Ishikawa (cell line): ENCODE measurements around the gene KCNC1.

ENCODE experiments used
- CEBPB ChIP-seq: IDR thresholded peaks from 2 replicates; pipeline ENCODE4 v1.6.1; 2012
- CREB1 ChIP-seq: IDR thresholded peaks from 2 replicates; pipeline ENCODE4 v1.6.1; 2012; ENCODE audit warnings: low read depth
- EP300 ChIP-seq: IDR thresholded peaks from 2 replicates; pipeline ENCODE4 v1.6.1; 2012; ENCODE audit warnings: borderline replicate concordance
- FOXM1 ChIP-seq: IDR thresholded peaks from 2 replicates; pipeline ENCODE4 v1.6.1; 2012; ENCODE audit warnings: low read depth, borderline replicate concordance
- NFIC ChIP-seq: IDR thresholded peaks from 2 replicates; pipeline ENCODE4 v1.6.1; 2012
- RAD21 ChIP-seq: IDR thresholded peaks from 2 replicates; pipeline ENCODE4 v1.6.1; 2012; ENCODE audit warnings: low read depth
- REST ChIP-seq: IDR thresholded peaks from 2 replicates; pipeline ENCODE4 v1.6.1; 2012; ENCODE audit warnings: low read depth, mild to moderate bottlenecking
- TAF1 ChIP-seq: IDR thresholded peaks from 2 replicates; pipeline ENCODE4 v1.6.1; 2012; ENCODE audit warnings: low read depth, mild to moderate bottlenecking
- TCF12 ChIP-seq: IDR thresholded peaks from 2 replicates; pipeline ENCODE4 v1.6.1; 2012; ENCODE audit warnings: low read depth
- TEAD4 ChIP-seq: IDR thresholded peaks from 2 replicates; pipeline ENCODE4 v1.6.1; 2012
- YY1 ChIP-seq: IDR thresholded peaks from 2 replicates; pipeline ENCODE4 v1.6.1; 2012; ENCODE audit warnings: low read depth
- ZBTB7A ChIP-seq: IDR thresholded peaks from 2 replicates; pipeline ENCODE4 v1.6.1; 2012; ENCODE audit warnings: low read depth
- TF ChIP-seq, protein P1 (sequence below): IDR thresholded peaks from 2 replicates; pipeline ENCODE4 v1.6.1; 2012
- TF ChIP-seq, protein P2 (sequence below): IDR thresholded peaks from 2 replicates; pipeline ENCODE4 v1.6.1; 2012

DNA sequence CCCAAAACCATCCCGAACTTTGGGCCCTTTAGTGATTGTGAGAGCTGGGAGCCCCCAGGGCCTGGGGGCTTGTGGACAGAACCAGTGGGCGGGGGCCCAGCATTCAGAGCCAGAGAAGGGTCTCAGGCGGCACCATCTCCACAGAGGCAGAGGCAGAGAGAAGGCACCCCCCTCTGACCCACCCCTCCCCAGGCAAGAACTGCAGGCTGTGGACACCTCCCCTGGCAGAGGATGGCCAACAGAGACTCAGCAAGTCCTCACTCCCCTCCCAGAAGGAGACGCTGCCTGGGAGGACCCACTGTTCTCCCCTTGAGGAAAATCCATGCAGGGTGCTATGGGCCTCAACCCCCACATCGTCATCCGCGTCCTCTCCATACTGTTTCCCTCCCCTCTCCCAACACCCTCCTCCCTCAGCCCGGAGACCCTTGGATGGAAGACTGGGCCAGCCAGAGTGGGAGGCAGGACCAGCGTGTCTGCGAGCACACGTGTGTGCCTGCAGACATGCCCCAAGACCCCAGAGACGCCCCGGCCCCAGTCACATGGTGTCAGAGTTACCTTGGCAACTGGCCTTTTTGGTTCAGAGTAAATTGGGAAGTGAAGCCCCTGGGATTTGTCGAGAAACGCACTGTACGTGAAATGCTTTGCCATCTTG is 42.6 kb downstream of the KCNC1 start:
- TF ChIP-seq REST: no peak
- no peak for TF ChIP-seq YY1
- no peak for TF ChIP-seq CEBPB
- no peak for TF ChIP-seq FOXM1
- TF ChIP-seq ZBTB7A: no peak
- no peak for TF ChIP-seq EP300
- TF ChIP-seq, protein P1, sequence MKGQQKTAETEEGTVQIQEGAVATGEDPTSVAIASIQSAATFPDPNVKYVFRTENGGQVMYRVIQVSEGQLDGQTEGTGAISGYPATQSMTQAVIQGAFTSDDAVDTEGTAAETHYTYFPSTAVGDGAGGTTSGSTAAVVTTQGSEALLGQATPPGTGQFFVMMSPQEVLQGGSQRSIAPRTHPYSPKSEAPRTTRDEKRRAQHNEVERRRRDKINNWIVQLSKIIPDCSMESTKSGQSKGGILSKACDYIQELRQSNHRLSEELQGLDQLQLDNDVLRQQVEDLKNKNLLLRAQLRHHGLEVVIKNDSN: no peak
- no peak for TF ChIP-seq RAD21
- no peak for TF ChIP-seq TCF12
- TF ChIP-seq TAF1: no peak
- no peak for TF ChIP-seq CREB1
- TF ChIP-seq, protein P2, sequence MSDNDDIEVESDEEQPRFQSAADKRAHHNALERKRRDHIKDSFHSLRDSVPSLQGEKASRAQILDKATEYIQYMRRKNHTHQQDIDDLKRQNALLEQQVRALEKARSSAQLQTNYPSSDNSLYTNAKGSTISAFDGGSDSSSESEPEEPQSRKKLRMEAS: no peak
- no peak for TF ChIP-seq NFIC
- no peak for TF ChIP-seq TEAD4
